GM13977 (cell line): ENCODE data around the gene NUP214.

Experiments used
- DNase-seq: peaks from one replicate; pipeline ENCODE4 v3.0.0; 2012; ENCODE audit warnings: low spot score
- CTCF ChIP-seq: IDR thresholded peaks from 2 replicates; pipeline ENCODE4 v1.5.1; 2012; ENCODE audit warnings: mild to moderate bottlenecking, control low read depth; ENCODE audit not compliant: insufficient read depth; ENCODE audit errors: extremely low read depth, missing control alignments
- in situ Hi-C: fragments of 300-500 bp; cut with MboI; formaldehyde crosslinking; loops from one replicate; pipeline ENCODE4 v1.12.0; 2022; ENCODE audit warnings: low sequenced_read_pairs, low pct_unique_long_range_greater_than_20kb, mixed read lengths, inconsistent platforms; ENCODE audit not compliant: unreplicated experiment

The NUP214 gene

GRCh38 chr9:131214286-131214856 is 89.0 kb downstream of the NUP214 start:
- in situ Hi-C loops: no loop called here
- DNase-seq: no peak
- no peak for TF ChIP-seq CTCF

GRCh38 chr9:131214876-131215275 is 89.5 kb downstream of the NUP214 start:
- in situ Hi-C loops: no loop called here
- DNase-seq: no peak
- TF ChIP-seq CTCF: no peak

GRCh38 chr9:131216806-131217205 is 91.4 kb downstream of the NUP214 start:
- DNase-seq: no peak
- in situ Hi-C loops: no loop called here
- no peak for TF ChIP-seq CTCF

- no peak for TF ChIP-seq CTCF
- in situ Hi-C loops: no loop called here
- DNase-seq: no peak
Measured at GRCh38 chr9:131217331-131218031, 92.1 kb downstream of the NUP214 start.

- in situ Hi-C loops: no loop called here
- no peak for TF ChIP-seq CTCF
- DNase-seq: no peak
Measured at GRCh38 chr9:131218370-131218769, 93.0 kb downstream of the NUP214 start.

GRCh38 chr9:131220485-131220884 is 95.1 kb downstream of the NUP214 start:
- in situ Hi-C loops: no loop called here
- DNase-seq: no peak
- no peak for TF ChIP-seq CTCF

GRCh38 chr9:131222460-131222859 is 97.1 kb downstream of the NUP214 start:
- TF ChIP-seq CTCF: no peak
- DNase-seq: no peak
- in situ Hi-C loops: no loop called here
